CD14-positive monocyte (primary cell): ENCODE measurements around the gene LPIN2. TPM values are rescaled to one million over a fixed set of nuclear protein-coding genes. Genes with fewer than 3 reads are reported as not detected.
"Not testable (repeated sequence)": the region's sequence is repeated elsewhere in the genome, so short reads cannot be mapped to it uniquely, and the experiment has no call there.

Experiments
- DNase-seq, 3 donors: peaks; one replicate each; pipeline ENCODE4 v3.0.0-alpha.2; 2011 to 2022
- H2AFZ ChIP-seq: 2 replicates; pipeline ENCODE4 v1.6.0; 2012; ENCODE audit warnings: mild to moderate bottlenecking, low read depth, low read length, inconsistent platforms; ENCODE audit not compliant: insufficient read depth, poor library complexity, severe bottlenecking
- H3K27ac ChIP-seq, 2 donors: 1 replicate in 1 of 2; 2 replicates in 1 of 2; pipeline ENCODE4 v1.5.1; 2012 to 2013; ENCODE audit warnings: low read length in 2 of 2, control low read depth in 1 of 2, inconsistent platforms in 1 of 2, low read depth in 1 of 2, mild to moderate bottlenecking in 1 of 2
- H3K27me3 ChIP-seq, 2 donors: one replicate each; pipeline versions ENCODE4 v1.6.0 to v1.6.1; 2011 to 2013; ENCODE audit warnings: low read length in 2 of 2; ENCODE audit not compliant: control insufficient read depth in 2 of 2, insufficient read depth in 2 of 2
- H3K36me3 ChIP-seq, 2 donors: replicated peaks in 1 of 2; 1 replicate in 1 of 2; 2 replicates in 1 of 2; pipeline versions ENCODE4 v1.5.1 to v1.6.1; 2012 to 2013; ENCODE audit warnings: low read length in 2 of 2, control low read depth in 1 of 2, inconsistent platforms in 1 of 2, mild to moderate bottlenecking in 1 of 2; ENCODE audit not compliant: insufficient read depth in 2 of 2, control insufficient read depth in 1 of 2
- H3K4me1 ChIP-seq, 2 donors: 1 replicate in 1 of 2; 2 replicates in 1 of 2; pipeline versions ENCODE4 v1.5.1 to v1.6.1; 2012 to 2013; ENCODE audit warnings: low read length in 2 of 2, control low read depth in 1 of 2, inconsistent platforms in 1 of 2, mild to moderate bottlenecking in 1 of 2, moderate library complexity in 1 of 2; ENCODE audit not compliant: insufficient read depth in 2 of 2, control insufficient read depth in 1 of 2
- H3K4me2 ChIP-seq: replicated peaks from 2 replicates; pipeline ENCODE3; 2012; ENCODE audit warnings: low read length, moderate library complexity, mild to moderate bottlenecking; ENCODE audit not compliant: poor library complexity, severe bottlenecking; ENCODE audit errors: extremely low read depth
- H3K4me3 ChIP-seq, 3 experiments: fragments of 200-600 bp in 1 of 3; sonication (generic) in 1 of 3; replicated peaks in 1 of 3; 1 replicate in 2 of 3; 2 replicates in 1 of 3; pipeline ENCODE4 v1.5.1; 2011 to 2013; ENCODE audit warnings: low read length in 3 of 3, mild to moderate bottlenecking in 3 of 3, control low read depth in 2 of 3, low read depth in 2 of 3, inconsistent platforms in 1 of 3, moderate library complexity in 1 of 3
- H3K79me2 ChIP-seq: 2 replicates; pipeline ENCODE4 v1.6.0; 2012; ENCODE audit warnings: mild to moderate bottlenecking, control low read depth, inconsistent platforms, low read length, moderate library complexity; ENCODE audit not compliant: insufficient read depth
- H3K9ac ChIP-seq: 2 replicates; pipeline ENCODE4 v1.6.0; 2017; ENCODE audit warnings: low read length, mild to moderate bottlenecking; ENCODE audit not compliant: insufficient read depth, poor library complexity, severe bottlenecking
- H3K9me3 ChIP-seq, 2 donors: replicated peaks in 1 of 2; 1 replicate in 1 of 2; 2 replicates in 1 of 2; pipeline versions ENCODE4 v1.5.1 to v1.6.1; 2012 to 2013; ENCODE audit warnings: low read length in 2 of 2, control low read depth in 1 of 2; ENCODE audit not compliant: control insufficient read depth in 1 of 2, insufficient read depth in 1 of 2
- H4K20me1 ChIP-seq: 2 replicates; pipeline ENCODE4 v1.6.0; 2012; ENCODE audit warnings: mild to moderate bottlenecking, low read length, control low read depth, moderate library complexity; ENCODE audit not compliant: insufficient read depth
- H3K27ac Mint-ChIP-seq, 7 donors: one replicate each; pipeline ENCODE4 v1.8.0; 2020; ENCODE audit warnings: mild to moderate bottlenecking in 7 of 7, mixed read lengths in 7 of 7, moderate library complexity in 6 of 7, inconsistent platforms in 2 of 7
- H3K27me3 Mint-ChIP-seq, 3 donors: one replicate each; pipeline ENCODE4 v1.8.0; 2021 to 2022; ENCODE audit warnings: low read depth in 3 of 3, mild to moderate bottlenecking in 3 of 3, mixed read lengths in 3 of 3, moderate library complexity in 3 of 3, inconsistent platforms in 1 of 3
- H3K36me3 Mint-ChIP-seq, 2 donors: one replicate each; pipeline ENCODE4 v1.8.0; 2020; ENCODE audit warnings: mixed read lengths in 2 of 2, inconsistent platforms in 1 of 2, mild to moderate bottlenecking in 1 of 2
- H3K4me1 Mint-ChIP-seq: one replicate; pipeline ENCODE4 v1.8.0; 2020; ENCODE audit warnings: mild to moderate bottlenecking, mixed read lengths
- H3K4me3 Mint-ChIP-seq, 2 donors: one replicate each; pipeline ENCODE4 v1.8.0; 2020; ENCODE audit warnings: mild to moderate bottlenecking in 2 of 2, mixed read lengths in 2 of 2, moderate library complexity in 1 of 2
- H3K9me3 Mint-ChIP-seq, 7 donors: one replicate each; pipeline ENCODE4 v1.8.0; 2020 to 2022; ENCODE audit warnings: mixed read lengths in 7 of 7, mild to moderate bottlenecking in 6 of 7, moderate library complexity in 6 of 7, inconsistent platforms in 2 of 7
- CTCF ChIP-seq: fragments of 200-600 bp; IDR thresholded peaks from one replicate; pipeline ENCODE4 v1.8.0; 2022; ENCODE audit warnings: antibody characterized with exemption, mild to moderate bottlenecking
- WGBS: methylation state at CpG from one replicate; pipeline ENCODE4 v1.1.5; 2013; ENCODE audit warnings: missing lambda C conversion rate; ENCODE audit not compliant: insufficient coverage; 5-methylcytosine and 5-hydroxymethylcytosine counted together
- intact Hi-C, 2 donors: fragments of 100-400 bp; cut with micrococcal nuclease; formaldehyde crosslinking; loops; one replicate each; pipeline versions ENCODE4 v1.15.0 to v1.15.1; 2023
- polyA plus RNA-seq, 3 donors: library from polyadenylated mRNA; depleted of rRNA in 1 of 3; unstranded in 2 of 3; stranded (reverse) in 1 of 3; fragments of 300-500 nt in 2 of 3; fragments of >200 nt in 1 of 3; fragmentation: Illumina TruSeq in 2 of 3; gene quantifications; 1 replicate in 2 of 3; 2 replicates in 1 of 3; pipeline ENCODE4 v1.2.3, GENCODE V29; 2012 to 2021

The LPIN2 gene
- polyA plus RNA-seq, 3 donors: 9.3 to 16.3 (median 10.3) TPM

- H3K4me3 Mint-ChIP-seq: peak overlapping the region in 1 of 2 donors; percentile 56
- Histone ChIP-seq H3K9ac (no peak overlapping the region), H3K27me3 (no peaks in the 10 kb centered on the region), H4K20me1 (no peaks in the 10 kb centered on the region), H3K9me3 (no peaks in the 10 kb centered on the region), H3K79me2 (no peaks in the 10 kb centered on the region), H3K4me3 (peak overlapping the region in 1 of 3 experiments; percentile 24), H3K36me3 (no peaks in the 10 kb centered on the region), H3K4me2 (peak overlapping the region; percentile 50), H3K4me1 (peaks cover 18 to 19% of the 10 kb centered on the region in 2 donors), H3K27ac (peak overlapping the region in 1 of 2 donors; percentile 26), H2AFZ (no peak overlapping the region)
- 100% methylated on average over 1 of the region's 8 CpGs for WGBS
- H3K9me3 Mint-ChIP-seq: peaks cover 0 to 4% (median 2%) of the 10 kb centered on the region in 7 donors
- TF ChIP-seq CTCF: no peak
- peaks cover 22% of the 10 kb centered on the region for H3K4me1 Mint-ChIP-seq
- peak overlapping the region in 5 of 7 donors; percentile 47 to 84 (median 72) for H3K27ac Mint-ChIP-seq
- DNase-seq: peak; percentile 30 to 76 (median 54)
- peaks cover 2 to 4% (median 4%) of the 10 kb centered on the region in 3 donors for H3K27me3 Mint-ChIP-seq
- intact Hi-C loops: no loop called here
- no peaks in the 10 kb centered on the region for H3K36me3 Mint-ChIP-seq
Observed at GRCh38 chr18:3051718-3052410, 38.9 kb upstream of the LPIN2 start.

- H3K27me3 Mint-ChIP-seq, H3K36me3 Mint-ChIP-seq, intact Hi-C loops, H3K27me3 ChIP-seq, H3K36me3 ChIP-seq, H3K79me2 ChIP-seq, H3K27ac ChIP-seq, DNase-seq, H3K4me3 Mint-ChIP-seq, H4K20me1 ChIP-seq, H3K9me3 ChIP-seq, H3K9ac ChIP-seq, H3K4me2 ChIP-seq, H3K9me3 Mint-ChIP-seq, H2AFZ ChIP-seq, H3K4me3 ChIP-seq, H3K27ac Mint-ChIP-seq: not testable (repeated sequence)
- H3K4me1 ChIP-seq: peaks cover 26 to 28% of the 10 kb centered on the region in 2 donors
- H3K4me1 Mint-ChIP-seq: peaks cover 32% of the 10 kb centered on the region
- no CpG with 5 or more reads among the region's 8 CpGs for WGBS
Observed at GRCh38 chr18:3049897-3050454, 37.0 kb upstream of the LPIN2 start.
